GM12878 (cell line): Measurements from ENCODE around the gene POU4F3. TPM values are rescaled to one million over a fixed set of nuclear protein-coding genes. Genes with fewer than 3 reads are reported as not detected.

Experiments used
- NR2C2 ChIP-seq: IDR thresholded peaks from 2 replicates; pipeline ENCODE4 v1.6.1; 2011; ENCODE audit warnings: borderline replicate concordance, low read depth; ENCODE audit not compliant: control insufficient read depth, insufficient read length
- PML ChIP-seq: IDR thresholded peaks from 2 replicates; pipeline ENCODE4 v1.6.1; 2012; ENCODE audit warnings: low read length, inconsistent platforms
- POLR2AphosphoS5 ChIP-seq: IDR thresholded peaks from 2 replicates; pipeline ENCODE4 v1.6.1; 2011; ENCODE audit warnings: mild to moderate bottlenecking, low read length, inconsistent platforms
- REST ChIP-seq: IDR thresholded peaks from 2 replicates; pipeline ENCODE4 v1.6.1; 2012; ENCODE audit warnings: mild to moderate bottlenecking, low read depth, low read length
- ZBTB4 ChIP-seq: fragments of 450-650 bp; formaldehyde crosslinking; IDR thresholded peaks from 2 replicates; pipeline ENCODE4 v1.4.0; 2022; ENCODE audit warnings: mild to moderate bottlenecking, moderate library complexity
- ZNF207 ChIP-seq: fragments of 450-650 bp; IDR thresholded peaks from 2 replicates; pipeline ENCODE4 v1.6.1; 2014; ENCODE audit warnings: antibody characterized with exemption, mild to moderate bottlenecking, borderline replicate concordance
- polyA plus RNA-seq, 11 experiments: library from polyadenylated mRNA; depleted of rRNA in 4 of 11; unstranded in 6 of 11; stranded (reverse) in 5 of 11; fragments of >200 nt; fragmentation: Nextera tagmentation in 4 of 11; fragmentation: Illumina TruSeq in 1 of 11; extraction: Ambion mirVana in 4 of 11; extraction: Trizol in 1 of 11; gene quantifications; 1 replicate in 1 of 11; 2 replicates in 10 of 11; pipeline versions ENCODE4 v1.2.1 to v1.2.3, GENCODE V29; 2011 to 2016; ENCODE audit warnings: inconsistent platforms in 2 of 11, missing spikeins in 2 of 11, low read depth in 1 of 11
- total RNA-seq, 4 experiments: library from RNA; depleted of rRNA in 3 of 4; stranded (reverse); fragments of >200 nt in 3 of 4; fragmentation: Illumina TruSeq in 1 of 4; extraction: Trizol in 1 of 4; gene quantifications; 2 replicates each; pipeline versions ENCODE4 v1.2.1 to v1.2.3, GENCODE V29; 2013 to 2021
- TF ChIP-seq, protein P1 (sequence below): fragments of 450-650 bp; IDR thresholded peaks from 2 replicates; pipeline ENCODE4 v1.6.1; 2017; ENCODE audit warnings: mild to moderate bottlenecking, low read depth, inconsistent platforms; ENCODE audit not compliant: poor library complexity, severe bottlenecking
- TF ChIP-seq, protein P2 (sequence below): IDR thresholded peaks from 2 replicates; pipeline ENCODE4 v1.6.1; 2012; ENCODE audit warnings: low read length, inconsistent platforms

POU4F3 gene
- total and polyA plus RNA-seq, 10 of the 15 experiments (the other 5 are each of a cell fraction or from before 2014, with no cell fraction given), result 0.03 to 0.19 (median 0.08) TPM; not detected in 5

DNA sequence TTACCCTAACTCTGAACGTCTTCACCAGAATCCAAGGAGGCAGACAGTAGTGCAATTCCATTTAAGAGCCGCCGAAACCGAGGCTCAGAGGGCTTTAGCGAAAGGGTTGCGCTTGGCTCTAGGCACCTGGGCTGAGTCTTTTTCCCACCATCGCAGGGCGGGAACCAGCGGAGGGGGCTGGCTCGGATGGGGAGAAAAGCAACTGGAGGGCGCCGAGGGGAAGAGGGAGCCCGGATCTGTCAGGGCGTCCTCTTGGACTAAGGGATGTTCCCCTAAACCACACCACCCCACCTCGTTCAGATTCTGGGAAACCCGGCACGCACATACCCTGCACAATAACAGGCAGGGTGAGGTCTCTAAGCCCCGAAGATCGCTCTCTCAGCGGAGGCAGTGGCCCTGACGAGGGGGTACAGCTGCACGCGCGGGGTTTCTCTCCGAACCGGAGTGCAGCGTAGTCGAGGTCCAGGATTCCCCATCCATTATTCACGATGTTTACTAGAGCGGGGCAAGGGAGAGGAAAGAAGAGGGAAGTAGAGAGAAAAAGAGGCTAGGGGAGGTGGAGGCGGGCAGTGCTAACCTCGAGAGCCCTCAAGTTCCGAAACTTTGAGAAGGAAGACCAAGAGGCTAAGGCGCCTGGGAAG is 1.3 kb upstream of the POU4F3 start (continued):
- TF ChIP-seq REST (no peak), ZNF207 (no peak), NR2C2 (no peak), ZBTB4 (CRISPR knock-in tag) (no peak), PML (no peak), POLR2AphosphoS5 (no peak)
- TF ChIP-seq, protein P1, sequence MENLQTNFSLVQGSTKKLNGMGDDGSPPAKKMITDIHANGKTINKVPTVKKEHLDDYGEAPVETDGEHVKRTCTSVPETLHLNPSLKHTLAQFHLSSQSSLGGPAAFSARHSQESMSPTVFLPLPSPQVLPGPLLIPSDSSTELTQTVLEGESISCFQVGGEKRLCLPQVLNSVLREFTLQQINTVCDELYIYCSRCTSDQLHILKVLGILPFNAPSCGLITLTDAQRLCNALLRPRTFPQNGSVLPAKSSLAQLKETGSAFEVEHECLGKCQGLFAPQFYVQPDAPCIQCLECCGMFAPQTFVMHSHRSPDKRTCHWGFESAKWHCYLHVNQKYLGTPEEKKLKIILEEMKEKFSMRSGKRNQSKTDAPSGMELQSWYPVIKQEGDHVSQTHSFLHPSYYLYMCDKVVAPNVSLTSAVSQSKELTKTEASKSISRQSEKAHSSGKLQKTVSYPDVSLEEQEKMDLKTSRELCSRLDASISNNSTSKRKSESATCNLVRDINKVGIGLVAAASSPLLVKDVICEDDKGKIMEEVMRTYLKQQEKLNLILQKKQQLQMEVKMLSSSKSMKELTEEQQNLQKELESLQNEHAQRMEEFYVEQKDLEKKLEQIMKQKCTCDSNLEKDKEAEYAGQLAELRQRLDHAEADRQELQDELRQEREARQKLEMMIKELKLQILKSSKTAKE, result no peak
- TF ChIP-seq, protein P2, sequence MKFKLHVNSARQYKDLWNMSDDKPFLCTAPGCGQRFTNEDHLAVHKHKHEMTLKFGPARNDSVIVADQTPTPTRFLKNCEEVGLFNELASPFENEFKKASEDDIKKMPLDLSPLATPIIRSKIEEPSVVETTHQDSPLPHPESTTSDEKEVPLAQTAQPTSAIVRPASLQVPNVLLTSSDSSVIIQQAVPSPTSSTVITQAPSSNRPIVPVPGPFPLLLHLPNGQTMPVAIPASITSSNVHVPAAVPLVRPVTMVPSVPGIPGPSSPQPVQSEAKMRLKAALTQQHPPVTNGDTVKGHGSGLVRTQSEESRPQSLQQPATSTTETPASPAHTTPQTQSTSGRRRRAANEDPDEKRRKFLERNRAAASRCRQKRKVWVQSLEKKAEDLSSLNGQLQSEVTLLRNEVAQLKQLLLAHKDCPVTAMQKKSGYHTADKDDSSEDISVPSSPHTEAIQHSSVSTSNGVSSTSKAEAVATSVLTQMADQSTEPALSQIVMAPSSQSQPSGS, result no peak
